Measurements from ENCODE around the gene CYSTM1. TPM values are rescaled to one million over a fixed set of nuclear protein-coding genes. Genes with fewer than 3 reads are reported as not detected.

CYSTM1 gene
- total RNA-seq, 1 donor from 2014 or later = 28.1 TPM

DNA sequence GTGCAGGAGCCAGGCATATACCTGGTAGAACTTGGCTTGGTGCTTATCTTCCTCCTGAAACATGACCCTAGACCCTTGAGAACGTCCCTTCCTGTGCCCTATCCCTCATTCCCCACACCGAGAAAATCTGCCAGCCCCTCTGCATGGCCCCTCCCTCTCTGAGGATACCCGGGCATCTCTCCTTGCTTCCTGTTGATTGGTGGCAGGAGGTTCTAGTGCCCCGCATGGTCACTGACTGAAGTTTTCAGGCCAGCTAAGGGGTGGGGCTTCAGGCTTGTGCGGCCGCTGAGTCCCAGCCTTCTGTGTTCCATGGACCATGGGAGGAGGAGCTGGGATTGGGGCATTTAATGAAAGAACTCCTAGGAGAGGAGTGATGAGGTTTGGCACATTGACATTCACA, 26.5 kb upstream of the CYSTM1 start:
- Mint-ChIP-seq H3K27ac (no peak overlapping the region), H3K9me3 (ENCODE audit: low read depth) (no peaks in the 10 kb centered on the region), H3K27me3 (peaks cover 53% of the 10 kb centered on the region), H3K36me3 (ENCODE audit: insufficient read depth) (no peaks in the 10 kb centered on the region), H3K4me3 (ENCODE audit: low read depth) (no peak overlapping the region), H3K4me1 (ENCODE audit: low read depth) (peaks cover 6% of the 10 kb centered on the region)
- DNase-seq (ENCODE audit: low spot score, unreplicated experiment) = no peak
- TF ChIP-seq, protein P1, sequence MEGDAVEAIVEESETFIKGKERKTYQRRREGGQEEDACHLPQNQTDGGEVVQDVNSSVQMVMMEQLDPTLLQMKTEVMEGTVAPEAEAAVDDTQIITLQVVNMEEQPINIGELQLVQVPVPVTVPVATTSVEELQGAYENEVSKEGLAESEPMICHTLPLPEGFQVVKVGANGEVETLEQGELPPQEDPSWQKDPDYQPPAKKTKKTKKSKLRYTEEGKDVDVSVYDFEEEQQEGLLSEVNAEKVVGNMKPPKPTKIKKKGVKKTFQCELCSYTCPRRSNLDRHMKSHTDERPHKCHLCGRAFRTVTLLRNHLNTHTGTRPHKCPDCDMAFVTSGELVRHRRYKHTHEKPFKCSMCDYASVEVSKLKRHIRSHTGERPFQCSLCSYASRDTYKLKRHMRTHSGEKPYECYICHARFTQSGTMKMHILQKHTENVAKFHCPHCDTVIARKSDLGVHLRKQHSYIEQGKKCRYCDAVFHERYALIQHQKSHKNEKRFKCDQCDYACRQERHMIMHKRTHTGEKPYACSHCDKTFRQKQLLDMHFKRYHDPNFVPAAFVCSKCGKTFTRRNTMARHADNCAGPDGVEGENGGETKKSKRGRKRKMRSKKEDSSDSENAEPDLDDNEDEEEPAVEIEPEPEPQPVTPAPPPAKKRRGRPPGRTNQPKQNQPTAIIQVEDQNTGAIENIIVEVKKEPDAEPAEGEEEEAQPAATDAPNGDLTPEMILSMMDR (IDR thresholded peaks at IDR 0.05; ENCODE audit: unreplicated experiment) = peak; percentile 21

DNA sequence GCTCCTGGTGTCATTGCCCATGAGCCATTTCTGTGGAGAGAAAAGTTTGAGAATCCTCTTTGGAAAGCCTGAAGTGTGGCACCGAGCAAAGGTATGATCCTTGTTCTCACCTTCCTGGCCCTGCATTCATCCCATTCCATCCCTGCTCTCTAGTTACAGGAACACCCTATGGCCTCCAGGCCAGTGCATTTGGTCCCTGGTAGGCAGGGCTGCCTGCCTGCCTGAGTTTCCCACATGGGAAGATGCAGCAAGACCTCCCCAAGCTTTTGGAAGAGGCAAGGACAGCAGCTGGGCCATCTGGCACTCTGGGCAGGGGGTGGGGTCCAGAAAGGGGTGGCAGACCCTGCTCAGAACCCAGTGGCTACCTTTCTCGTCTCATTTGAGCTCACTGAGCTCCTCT, 24.8 kb upstream of the CYSTM1 start:
- H3K27me3 Mint-ChIP-seq = peaks cover 54% of the 10 kb centered on the region
- TF ChIP-seq, protein P1 (IDR thresholded peaks at IDR 0.05; ENCODE audit: unreplicated experiment) = no peak

DNA sequence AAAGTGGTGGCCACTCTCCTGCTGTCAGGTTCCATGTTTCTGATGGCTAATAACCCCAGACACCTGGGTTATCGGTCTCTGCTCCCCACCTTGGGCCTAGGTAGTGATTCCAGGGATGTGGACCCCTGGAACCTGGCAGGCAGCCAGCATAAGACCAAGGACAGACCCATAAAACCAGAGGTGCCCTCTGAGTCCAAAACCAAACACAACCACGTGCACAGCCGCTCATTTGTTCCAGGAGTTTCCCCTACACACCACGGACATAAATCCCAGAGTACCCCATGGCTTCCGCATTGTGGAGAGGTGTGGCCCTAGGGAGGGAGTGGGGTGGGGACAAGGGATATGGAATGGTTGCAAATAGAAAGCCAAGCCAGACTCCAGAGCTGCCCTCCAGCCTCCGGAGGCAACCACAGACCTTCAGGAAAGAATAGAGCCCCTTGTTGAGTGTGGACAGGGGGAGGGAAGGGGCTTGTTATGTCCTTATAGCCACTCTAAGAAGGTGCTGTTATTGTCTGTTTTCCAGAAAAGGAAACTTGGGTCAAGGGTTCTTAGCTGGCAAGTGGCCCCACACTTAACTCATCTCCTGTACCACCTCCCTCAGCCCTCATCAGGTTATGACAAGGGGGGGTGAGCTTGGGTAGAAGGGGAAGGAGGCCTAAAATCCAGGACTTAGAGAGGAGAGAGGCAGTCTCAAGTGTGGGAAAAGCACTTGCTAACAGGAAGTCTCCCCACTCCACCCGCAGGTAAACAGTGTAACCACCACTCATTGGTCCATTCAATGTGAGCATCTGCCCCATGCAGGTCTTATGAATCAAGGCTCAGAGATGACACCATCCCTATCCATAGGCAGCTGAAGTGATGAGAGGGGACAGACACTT, 23.6 kb upstream of the CYSTM1 start:
- no peak overlapping the region for H3K4me3 Mint-ChIP-seq (ENCODE audit: low read depth)
- peaks cover 2% of the 10 kb centered on the region for H3K4me1 Mint-ChIP-seq (ENCODE audit: low read depth)
- TF ChIP-seq, protein P1 (IDR thresholded peaks at IDR 0.05; ENCODE audit: unreplicated experiment) = no peak
- DNase-seq (ENCODE audit: low spot score, unreplicated experiment) = no peak
- peaks cover 49% of the 10 kb centered on the region for H3K27me3 Mint-ChIP-seq
- H3K27ac Mint-ChIP-seq = no peak overlapping the region
- H3K36me3 Mint-ChIP-seq (ENCODE audit: insufficient read depth) = no peaks in the 10 kb centered on the region
- H3K9me3 Mint-ChIP-seq (ENCODE audit: low read depth) = no peaks in the 10 kb centered on the region

More for the DNA sequence above, 24.8 kb upstream of the CYSTM1 start:
- H3K27ac Mint-ChIP-seq = no peak overlapping the region
- DNase-seq (ENCODE audit: low spot score, unreplicated experiment) = no peak
- H3K4me3 Mint-ChIP-seq (ENCODE audit: low read depth) = no peak overlapping the region
- peaks cover 5% of the 10 kb centered on the region for H3K4me1 Mint-ChIP-seq (ENCODE audit: low read depth)
- H3K9me3 Mint-ChIP-seq (ENCODE audit: low read depth) = no peaks in the 10 kb centered on the region
- no peaks in the 10 kb centered on the region for H3K36me3 Mint-ChIP-seq (ENCODE audit: insufficient read depth)

DNA sequence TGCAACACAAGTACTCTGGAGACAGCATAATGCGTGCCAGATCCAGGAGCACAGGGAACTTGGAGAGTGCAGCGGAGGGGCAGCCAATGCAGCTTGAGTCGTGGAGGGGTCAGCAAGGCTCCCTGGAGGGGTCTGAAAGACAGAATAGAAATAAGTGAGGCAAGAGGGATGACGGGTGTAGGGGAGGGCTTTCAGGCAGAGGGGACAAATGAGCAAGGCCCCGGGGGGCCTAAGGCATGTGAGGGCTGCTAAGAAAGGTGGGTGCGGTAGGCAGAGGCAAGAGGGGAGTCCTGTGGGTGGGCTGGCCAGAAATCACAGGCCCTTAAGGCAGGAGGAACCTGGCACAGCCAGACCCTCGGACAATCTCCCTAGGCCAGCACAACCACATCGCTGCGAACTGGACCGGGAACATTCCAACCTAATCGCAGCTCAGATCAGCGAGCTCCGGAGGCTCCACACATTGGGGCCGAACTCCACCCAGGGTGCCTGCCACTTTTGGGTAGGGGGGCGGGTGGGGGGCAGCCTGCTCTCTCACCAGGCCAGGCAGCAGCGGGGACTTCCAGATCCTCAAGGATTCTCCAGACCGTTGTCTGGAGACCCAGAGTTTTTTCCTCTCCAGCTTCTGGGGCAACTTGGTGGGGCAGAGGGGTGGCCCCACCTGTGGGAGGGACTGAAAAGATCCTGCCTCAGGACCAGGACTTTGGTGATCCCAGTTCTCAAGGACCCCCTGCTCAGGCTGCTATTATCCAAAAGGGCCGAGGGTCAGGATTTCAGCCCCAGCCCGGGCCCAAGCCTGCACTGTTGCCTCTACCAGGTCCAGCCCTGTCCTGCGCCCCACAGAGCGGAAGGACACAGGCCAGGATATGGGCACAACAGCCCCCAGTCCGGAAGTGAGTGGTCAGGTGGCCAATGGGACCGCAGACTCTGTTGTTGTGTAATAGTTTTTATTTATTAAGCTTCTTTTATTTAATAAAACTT, 22.7 kb upstream of the CYSTM1 start:
- Mint-ChIP-seq H3K27ac (no peak overlapping the region), H3K4me1 (ENCODE audit: low read depth) (peaks cover 2% of the 10 kb centered on the region), H3K27me3 (peaks cover 40% of the 10 kb centered on the region), H3K36me3 (ENCODE audit: insufficient read depth) (no peaks in the 10 kb centered on the region), H3K9me3 (ENCODE audit: low read depth) (no peaks in the 10 kb centered on the region), H3K4me3 (ENCODE audit: low read depth) (no peak overlapping the region)
- DNase-seq (ENCODE audit: low spot score, unreplicated experiment) = no peak
- TF ChIP-seq, protein P1 (IDR thresholded peaks at IDR 0.05; ENCODE audit: unreplicated experiment) = no peak

DNA sequence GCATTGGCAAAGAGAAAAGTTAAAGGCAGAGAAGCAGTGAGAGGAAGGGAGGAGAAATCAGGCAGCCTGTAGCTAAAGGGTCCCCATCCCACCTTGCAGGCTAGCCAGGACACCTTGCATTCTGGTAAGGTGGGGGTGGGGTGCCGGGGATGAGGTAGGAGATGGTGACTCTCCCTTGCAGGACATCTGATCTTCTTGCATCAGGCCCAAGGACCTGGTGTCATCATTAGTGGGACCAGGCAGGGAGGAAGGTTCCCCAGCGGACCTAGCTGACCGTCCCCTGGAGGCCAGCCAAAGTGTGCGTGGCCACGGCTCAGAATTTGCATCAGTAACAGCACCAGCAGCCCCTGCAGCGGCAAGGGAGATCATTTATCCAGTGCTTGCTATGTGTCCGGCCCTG, 21.7 kb upstream of the CYSTM1 start:
- Mint-ChIP-seq H3K27ac (no peak overlapping the region), H3K4me1 (ENCODE audit: low read depth) (peaks cover 2% of the 10 kb centered on the region), H3K36me3 (ENCODE audit: insufficient read depth) (no peaks in the 10 kb centered on the region), H3K9me3 (ENCODE audit: low read depth) (no peaks in the 10 kb centered on the region), H3K4me3 (ENCODE audit: low read depth) (no peak overlapping the region), H3K27me3 (peaks cover 31% of the 10 kb centered on the region)
- no peak for DNase-seq (ENCODE audit: low spot score, unreplicated experiment)
- TF ChIP-seq, protein P1 (IDR thresholded peaks at IDR 0.05; ENCODE audit: unreplicated experiment) = no peak

Measured in progenitor cell of endocrine pancreas (in vitro differentiated cells).